ENCODE measurements around the gene RASAL2.
"Not testable (repeated sequence)": the region's sequence is repeated elsewhere in the genome, so short reads cannot be mapped to it uniquely, and the experiment has no call there.

Gene RASAL2

DNA sequence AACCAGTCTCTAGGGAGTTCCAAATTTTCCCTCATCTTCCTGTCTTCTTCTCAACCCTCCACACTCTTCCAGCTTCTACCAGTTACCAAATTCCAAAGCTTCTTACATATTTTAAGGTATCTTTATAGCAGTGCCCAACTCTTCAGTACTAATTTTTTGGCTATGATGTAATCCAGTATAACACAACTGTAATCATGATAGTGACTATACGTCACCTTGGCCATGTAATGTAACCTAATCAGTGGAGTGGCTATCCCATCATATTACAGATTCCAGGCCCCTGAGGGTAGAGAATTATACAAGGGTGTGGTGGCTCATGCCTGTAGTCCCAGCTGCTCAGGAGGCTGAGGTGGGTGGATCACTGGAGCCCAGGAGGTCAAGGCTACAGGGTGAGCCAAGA, 259.6 kb downstream of the RASAL2 start:
- no peak for DNase-seq

DNA sequence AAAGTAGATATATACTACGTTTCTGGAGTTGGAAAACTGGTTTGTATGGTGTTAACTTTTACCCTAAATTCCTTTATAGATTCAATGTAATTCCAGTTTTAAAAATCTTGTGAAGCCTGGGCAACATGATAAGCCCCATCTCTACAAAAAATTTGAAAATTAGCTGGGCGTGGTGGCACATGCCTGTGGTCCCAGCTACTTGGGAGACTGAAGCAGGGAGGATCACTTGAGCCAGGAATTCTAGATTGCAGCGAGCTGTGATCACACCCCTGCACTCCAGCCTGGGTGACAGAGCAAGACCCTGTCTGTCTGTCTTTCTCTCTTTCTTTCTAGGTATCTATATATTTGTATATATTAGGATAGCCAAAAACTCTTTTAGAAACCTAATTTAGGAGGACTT, 260.9 kb downstream of the RASAL2 start:
- DNase-seq: no peak

DNA sequence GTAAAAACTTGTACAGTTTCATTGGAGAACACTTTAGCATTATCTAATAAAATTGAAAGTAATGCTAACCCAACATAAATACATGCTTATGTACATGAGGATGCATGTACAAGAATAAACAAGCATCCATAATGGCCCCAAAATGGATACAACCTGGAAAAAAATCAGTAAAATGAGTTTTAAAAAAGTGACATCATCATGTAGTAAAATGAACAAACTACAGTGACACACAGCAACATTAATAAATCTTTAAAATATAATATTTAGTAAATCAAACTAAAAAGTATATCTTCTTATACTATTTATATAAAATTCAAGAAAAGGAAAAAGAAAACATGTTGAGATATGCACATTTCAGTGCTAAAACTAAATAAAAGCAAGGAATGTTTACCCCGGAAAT, 262.4 kb downstream of the RASAL2 start:
- no peak for DNase-seq

DNA sequence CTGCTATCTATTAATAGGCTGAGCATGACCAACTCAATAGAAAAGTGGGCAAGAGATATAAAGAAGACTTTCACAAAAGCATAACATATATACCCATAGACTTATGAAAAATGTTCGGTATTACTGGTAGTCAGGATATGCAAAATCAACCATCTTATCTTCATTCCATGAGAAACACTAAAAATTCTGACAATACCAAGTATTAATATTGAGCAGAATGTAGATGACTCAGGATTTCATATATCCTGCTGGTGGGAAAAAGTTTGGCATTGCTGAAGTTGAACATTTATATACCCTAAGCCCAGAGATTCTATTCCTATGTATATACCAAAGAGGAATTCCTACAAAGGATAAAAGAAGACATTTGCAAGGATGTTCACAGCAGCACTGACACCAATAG, 264.6 kb downstream of the RASAL2 start:
- DNase-seq: no peak

DNA sequence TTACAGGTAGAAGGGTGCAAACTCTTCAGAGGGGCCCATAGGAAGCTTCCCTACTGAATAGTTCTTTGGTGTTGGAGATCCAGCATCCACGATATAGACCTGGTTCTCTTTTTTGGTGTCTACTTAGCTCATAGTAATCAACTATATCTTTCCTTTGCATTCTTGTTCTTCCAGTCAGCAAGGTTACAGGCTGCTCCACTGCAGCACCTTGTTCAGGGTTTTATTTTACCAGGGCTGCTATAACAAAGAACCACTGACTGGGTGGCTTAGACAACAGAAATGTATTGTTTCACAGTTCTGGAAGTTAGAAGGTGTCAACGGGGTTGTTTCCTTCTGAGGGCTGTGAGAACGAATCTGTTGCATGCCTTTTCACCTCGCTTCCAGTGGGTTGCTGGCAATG, 266.5 kb downstream of the RASAL2 start:
- DNase-seq: no peak

DNA sequence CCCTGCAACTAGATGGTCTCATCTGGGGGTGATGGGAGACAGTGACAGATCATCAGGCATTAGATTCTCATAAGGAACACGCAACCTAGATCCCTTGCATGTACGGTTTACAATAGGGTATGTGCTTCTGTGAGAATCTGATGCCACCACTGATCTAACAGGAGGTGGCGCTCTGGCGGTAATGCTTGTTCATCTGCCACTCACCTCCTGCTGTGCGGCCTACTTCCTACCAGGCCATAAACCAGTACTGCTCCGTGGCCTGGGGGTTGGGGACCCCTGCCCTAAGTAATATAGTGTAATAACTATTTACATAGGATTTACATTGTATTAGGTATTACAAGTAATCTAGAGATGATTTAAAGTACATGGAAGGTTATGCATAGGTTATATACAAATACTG, 267.9 kb downstream of the RASAL2 start:
- DNase-seq: no peak

DNA sequence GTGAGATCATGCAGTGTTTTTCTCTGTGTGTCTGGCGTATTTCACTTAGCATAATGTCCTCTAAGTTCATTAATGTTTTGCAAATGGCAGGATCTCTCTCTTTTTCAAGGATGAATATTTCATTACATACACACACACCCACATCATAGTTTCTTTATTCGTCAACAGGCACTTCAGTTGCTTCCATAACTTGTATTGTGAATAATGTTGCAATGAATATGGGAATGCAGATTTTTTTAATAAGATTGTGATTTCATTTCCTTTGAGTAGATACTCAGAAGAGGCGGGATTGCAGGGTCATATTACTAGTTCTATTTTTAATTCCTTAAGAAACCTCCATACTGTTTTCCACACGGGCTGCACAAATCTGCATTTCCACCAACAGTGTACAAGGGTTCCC, 268.8 kb downstream of the RASAL2 start:
- DNase-seq: no peak

DNA sequence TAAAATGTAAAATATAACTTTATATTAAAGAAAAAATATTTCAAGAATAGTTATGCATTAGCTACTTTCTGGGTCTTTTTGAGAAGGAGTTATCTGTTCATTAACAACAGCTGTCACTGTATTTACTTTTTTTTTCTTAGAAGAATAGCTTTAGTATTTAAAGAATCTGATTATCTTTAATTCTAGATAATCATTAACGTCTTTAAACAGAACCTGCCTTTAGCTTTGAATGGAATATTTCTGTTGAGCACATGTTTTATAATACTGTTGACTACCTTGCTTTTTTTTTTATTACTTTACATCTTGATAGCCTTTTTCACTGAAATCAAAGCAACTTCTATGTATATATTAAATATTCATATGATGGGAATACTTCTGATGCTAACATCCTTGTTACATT, 270.9 kb downstream of the RASAL2 start:
- DNase-seq: no peak

DNA sequence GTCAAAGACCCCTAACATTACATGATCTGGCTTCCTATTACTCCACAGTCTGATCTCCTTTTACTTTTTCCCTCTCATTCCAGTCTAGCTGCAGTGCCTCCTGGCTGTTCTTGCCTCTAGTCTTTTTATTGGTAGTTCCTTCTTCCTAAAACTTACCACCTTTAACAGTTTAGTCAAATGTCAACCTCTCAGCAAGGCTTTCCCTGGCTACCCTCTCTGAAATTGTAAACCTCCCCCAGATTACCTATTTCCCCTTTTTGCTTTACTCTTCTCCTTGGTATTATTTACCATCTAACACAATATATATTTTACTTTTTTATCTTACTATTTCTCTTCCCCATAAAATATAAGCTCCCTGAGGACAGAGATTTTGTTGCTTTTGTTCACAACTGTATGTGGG, 273.2 kb downstream of the RASAL2 start:
- no peak for DNase-seq

DNA sequence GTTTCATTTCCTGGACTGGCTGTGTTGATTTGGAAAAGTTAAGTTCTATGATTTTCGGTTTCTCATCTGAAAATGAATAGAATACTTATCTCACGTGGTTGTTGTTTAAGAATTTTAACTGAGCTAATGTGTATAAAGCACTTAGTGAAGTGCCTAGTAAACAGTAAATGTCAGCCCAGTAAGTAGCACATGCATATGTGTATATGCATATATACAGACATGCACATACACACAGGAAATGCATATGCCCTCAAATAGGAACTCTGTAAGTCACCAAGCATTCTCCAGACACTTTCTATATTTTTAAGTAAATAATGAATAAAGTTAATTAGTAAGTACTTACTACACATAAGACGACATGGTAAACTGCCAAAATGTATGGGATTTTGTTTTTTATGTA, 274.3 kb downstream of the RASAL2 start:
- DNase-seq: no peak

DNA sequence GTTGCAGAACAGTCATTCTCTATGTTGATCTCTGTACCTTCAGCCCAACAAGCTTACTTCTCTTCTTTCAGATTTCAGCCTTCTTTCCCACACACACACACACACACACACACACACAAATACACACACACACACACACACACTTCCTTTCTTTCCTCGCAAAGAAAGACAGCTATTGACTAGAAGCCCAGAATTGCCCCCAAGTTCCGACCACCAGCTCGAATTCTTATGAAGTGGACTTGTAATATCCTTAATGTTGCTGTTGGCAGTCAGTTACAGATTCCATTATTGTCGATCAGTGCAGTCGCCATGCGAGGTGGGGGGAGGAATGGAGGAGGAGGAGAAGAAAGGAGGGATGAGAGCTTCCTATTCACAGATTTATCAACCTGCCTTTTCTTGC, 277.3 kb downstream of the RASAL2 start:
- DNase-seq: no peak

DNA sequence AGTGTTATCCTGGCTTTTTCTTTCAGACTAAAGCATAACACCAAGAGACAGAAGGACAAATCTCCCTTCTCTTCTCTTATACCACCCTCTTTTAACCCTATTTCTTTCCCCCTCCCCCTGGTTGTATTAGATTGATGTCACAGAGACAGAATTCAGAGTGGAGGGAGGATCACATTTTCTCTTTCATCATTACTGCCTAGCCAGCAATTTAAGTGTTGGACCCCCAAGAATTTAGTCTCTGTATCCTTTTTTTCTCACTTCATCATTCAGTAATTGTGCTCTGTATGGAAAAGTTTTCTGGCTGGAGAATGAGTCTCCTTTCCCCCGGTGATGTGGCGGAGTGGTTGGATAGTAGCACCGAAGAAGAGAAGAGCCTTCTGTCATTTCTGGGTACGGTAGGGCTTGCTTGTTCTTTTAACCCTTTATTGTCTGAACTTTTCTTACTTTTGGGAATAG, 278.1 kb downstream of the RASAL2 start:
- no peak for DNase-seq

DNA sequence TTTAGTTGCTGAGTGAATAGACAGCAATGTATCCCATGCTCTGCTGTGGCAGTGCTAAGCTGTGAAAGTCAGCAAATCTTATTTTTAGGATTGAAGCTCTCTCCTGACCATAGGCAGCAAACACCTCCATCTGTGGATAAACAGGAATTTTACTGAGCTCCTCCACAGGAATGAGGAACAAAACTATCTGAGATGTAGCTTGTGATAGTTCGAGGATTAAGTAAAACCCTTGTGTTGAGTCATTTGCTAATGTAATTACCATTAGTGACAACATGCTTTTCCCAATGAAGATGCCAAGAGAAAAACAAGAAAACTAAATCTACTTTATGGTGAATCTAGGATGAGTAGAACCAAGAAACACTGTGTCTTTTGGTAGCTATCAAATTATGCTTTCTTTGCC, 280.1 kb downstream of the RASAL2 start:
- DNase-seq: no peak

DNA sequence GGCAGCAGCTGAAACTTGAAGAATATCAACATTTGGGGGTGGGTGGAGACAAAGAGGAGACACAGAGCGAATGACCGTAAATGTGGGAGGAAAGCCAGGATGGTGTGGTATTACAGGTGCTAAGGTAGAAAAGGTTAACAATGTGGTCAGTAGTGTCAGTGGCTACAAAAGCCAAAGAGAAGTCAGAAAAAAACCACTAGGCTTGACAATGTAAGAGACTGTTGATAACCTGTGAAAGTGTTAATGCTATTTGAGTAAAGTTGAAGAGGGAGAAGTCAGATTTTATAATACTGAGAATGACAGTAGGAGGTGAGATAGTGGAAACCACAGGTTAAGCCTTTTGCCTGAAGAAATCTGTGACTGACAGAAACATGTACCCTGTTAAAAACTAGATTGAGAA, 282.1 kb downstream of the RASAL2 start:
- DNase-seq: no peak

DNA sequence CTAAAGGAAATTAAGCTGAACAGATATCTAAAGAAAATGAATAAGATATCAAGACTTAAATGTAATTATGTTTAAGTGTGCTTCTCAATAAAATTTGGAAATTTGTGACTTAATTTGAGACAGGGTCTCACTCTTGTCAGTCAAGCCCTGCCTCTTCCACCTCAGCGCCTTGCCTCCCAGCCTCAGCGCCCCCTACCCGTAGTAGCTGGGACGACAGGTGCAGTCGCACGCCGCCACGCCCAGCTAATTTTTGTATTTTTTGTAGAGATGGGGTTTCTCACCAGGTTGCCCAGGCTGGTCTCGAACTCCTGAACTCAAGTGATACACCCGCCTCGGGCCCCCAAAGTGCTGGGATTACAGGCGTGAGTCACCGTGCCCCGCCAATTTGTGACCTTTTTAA, 285.9 kb downstream of the RASAL2 start:
- DNase-seq: no peak

DNA sequence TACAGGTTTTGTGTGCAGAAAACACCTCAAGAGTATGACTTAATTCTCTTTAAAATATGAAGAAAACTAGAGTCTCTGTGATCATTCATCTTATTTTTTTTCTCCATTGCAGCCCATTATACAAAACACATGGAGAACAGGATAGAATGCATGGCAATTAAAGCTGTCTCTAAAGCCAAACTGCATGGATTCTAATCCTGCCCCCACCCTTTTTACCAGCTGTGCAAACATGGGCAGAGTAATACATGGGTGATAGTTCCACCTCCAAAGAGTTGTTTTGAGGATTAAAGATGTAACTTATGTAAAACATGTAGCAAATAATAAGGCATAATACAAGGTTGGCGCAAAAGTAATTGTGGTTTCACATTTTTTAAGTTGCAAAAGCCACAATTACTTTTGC, 288.5 kb downstream of the RASAL2 start:
- DNase-seq: no peak

DNA sequence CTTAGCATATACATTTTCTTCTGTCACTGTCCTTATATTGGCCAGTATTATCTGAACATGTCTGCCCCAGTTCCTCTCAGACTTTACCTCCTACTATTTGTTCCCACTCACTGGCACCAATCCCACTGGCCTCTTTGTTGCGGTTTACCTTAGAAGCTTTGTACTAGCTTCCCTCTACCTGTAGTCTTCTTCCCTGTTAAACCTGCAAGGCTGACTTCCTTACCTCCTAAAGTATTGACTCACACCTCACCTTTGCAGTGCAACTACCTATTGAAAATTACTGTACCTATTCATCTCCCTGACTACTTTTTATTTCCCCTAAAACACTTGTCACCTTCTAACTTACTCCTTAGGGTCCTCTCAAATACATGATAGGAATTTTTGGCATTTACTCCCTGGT, 291.8 kb downstream of the RASAL2 start:
- DNase-seq: no peak

DNA sequence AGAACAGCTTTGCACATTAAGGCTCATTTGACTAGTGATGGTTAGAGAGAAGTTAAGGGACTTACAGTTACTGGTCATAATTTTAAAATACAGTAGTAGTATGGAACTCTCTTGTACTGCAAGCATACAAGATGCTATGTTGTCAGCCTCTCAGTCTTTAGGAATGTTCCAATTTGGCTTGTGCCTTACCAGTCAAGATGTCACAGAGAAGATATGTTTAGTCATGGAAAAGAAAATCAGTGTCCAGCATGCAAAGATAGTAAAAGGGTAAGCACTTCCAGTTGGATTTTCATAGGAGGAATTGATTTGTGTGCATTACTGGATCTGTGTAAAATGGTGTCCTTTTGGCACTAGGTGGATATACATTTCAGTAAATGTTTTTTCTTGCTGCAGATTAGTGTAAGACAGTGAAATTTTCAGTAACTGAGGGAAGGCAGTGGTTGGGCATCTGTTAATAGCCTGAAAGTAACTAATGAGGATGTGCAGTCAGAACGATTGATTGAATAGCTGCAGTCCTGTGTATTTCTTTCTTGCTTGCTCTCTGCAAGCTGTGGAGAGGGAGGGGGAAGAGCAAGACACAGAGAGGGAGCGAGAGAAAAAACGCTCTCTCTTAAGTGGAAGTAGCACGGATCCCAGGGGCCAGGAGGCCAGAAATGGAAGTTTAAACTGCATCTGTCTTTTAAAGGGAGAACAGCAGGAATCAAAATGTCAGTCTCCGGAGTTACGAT, 294.7 kb downstream of the RASAL2 start:
- no peak for DNase-seq

DNA sequence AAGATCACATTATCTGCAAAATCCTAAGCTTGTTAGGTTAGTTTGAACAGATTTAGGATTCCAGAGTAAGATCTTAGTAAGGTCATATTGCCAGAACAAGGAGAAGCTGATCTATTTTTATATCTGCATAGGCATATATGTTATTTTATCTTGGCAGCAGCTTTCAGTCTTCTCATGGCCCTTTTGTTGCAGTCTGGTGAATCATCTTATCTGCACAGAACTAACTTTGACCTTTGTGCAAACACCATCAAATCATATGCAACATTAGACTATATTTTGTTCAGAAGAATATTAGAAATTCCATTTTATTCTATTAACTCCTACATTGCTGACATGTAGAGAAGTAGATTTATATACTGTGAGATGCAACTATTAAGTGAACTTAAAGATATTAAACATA, 295.5 kb downstream of the RASAL2 start:
- DNase-seq: no peak

DNA sequence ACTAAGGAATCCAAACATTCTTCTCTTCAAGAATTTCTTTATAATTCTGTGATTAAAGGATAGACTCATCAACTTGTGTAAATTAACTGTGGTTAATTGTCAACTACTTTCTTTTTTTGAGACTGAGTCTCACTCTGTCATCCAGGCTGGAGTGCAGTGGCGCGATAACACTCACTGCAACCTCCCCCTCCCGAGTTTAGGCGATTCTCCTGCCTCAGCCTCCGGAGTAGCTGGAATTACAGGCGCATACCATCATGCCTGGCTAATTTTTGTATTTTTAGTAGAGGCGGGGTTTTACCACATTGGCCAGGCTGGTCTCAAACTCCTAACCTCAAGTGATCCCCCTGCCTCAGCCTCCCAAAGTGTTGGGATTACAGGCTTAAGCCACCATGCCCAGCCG, 296.4 kb downstream of the RASAL2 start:
- DNase-seq: not testable (repeated sequence)

DNA sequence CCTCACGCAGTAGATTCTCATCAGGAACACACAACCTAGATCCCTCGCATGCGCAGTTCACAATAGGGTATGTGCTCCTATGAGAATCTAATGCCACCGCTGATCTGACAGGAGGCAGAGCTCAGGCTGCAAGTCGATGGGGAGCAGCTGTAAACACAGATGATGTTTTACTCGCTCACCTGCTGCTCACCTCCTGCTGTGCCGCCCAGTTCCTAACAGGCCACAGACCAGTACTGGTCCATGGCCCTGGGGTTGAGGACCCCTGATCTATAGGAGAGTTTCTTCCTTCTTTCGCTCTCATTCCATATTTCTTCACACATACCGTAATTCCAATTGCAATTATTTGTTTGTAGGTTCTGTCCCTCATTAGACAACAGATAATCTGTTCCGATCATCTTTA, 299.5 kb downstream of the RASAL2 start:
- DNase-seq: no peak

DNA sequence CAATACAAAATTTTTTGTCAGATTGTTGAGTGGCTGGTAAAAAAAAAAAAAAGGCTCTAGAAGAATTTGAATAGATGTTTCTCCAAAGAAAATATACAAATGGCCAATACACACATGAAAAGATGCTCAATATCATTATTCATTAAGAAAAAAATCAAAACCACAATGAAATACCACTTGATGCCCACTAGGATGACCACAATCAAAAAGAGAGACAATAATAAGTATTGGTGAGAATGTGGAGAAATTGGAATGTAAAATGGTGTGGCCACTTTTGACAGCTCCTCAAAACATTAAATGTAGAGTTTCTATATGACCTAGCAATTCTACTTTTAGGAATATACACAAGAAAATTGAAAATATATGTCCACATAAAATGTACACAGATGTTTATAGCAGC, 302.9 kb downstream of the RASAL2 start:
- DNase-seq: no peak

DNA sequence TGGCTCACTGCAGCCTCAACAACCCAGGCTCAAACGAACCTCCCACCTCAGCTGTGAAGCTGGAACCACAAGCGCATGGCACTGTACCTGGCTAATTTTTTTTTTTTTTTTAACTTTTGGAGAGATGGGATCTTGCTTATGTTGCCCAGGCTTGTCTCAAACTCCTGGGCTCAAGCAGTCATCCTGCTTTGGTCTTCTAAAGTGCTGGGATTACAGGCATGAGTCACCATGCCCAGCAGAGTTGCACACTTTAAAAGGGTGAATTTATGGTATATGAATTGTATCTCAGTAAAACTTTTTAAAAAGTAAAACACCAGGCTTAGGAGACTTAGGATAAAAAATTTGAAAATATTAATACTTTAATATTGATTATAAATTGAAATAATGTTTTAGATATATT, 303.8 kb downstream of the RASAL2 start:
- DNase-seq: no peak

DNA sequence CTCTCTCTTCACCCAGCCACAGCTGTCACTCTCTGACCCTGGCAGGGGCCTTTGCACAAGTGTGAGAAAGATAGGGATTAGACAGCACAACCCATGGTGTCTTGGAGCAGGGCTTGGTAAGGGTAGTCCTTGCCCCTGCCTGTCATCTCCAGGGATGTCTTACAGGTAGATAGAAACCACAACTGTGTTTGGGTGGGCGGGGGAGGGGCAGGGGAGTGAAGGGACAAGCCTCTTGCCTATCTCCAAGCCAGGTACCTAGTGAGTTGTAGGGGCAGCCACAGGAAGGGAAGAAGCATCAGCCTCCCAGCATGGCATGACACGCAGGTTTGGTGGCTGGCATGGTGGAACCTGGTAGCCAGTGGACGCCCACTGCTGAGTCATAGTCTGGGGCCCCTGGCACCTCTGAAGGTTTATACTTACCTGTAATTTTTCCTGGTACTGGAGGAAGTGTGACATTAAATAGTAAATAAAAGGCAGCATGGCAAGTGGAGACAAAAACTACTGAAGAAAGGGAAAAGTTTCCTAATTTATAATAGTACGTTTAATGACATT, 305.3 kb downstream of the RASAL2 start:
- DNase-seq: no peak

DNA sequence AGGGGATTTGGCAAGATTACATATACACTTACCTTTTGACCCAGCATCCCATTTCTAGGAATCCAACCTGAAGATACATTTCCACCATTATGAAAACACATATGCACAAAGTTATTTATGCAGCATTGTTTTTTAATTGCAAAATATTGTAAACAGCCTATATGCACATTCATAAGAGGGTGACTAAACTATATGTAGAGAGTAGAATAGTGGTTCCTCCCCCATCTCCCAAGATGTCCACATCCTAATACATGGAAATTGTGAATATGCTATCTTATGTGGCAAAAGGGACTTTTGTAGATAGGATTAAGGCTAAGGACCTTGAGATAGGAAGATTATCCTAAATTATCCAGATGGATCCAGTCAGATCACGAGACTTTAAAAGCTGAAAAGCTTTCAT, 311.2 kb downstream of the RASAL2 start:
- DNase-seq: no peak
